Measurements from ENCODE around the gene UNKL.

Gene UNKL

DNA sequence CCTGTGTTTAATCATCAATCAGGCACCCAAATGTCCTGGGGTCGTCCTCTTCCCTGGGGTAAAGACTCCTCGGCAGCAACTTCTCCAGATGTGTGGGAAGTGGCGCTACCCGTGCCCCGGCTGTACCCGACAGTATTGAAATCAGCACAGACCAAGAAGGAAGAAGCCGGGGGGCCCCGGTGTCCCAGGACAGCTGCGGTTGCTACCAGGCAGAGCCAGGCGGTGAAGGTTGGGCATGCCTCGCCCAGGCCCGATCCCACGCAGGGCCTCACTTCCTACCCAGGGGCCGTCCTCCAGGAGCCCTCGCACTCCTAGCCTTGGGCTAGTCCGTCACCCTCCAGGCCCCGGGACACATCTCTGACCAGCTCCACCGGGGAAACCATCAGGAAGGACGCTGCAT is 38.8 kb upstream of the UNKL start:
- H3K9ac ChIP-seq (ENCODE audit: low read length), result no peak overlapping the region
- no peak overlapping the region for H3K4me3 ChIP-seq (ENCODE audit: low read depth in 1 of 2, low read length in 2 of 2)
- H3K27me3 ChIP-seq (ENCODE audit: control insufficient read depth in 1 of 2, insufficient read depth in 2 of 2, low read length in 2 of 2), result no peaks in the 10 kb centered on the region
- no peaks in the 10 kb centered on the region for H3K9me3 ChIP-seq (ENCODE audit: low read length)
- no peaks in the 10 kb centered on the region for H3K4me1 ChIP-seq (ENCODE audit: insufficient read depth, low read length)
- no peak overlapping the region for H3K27ac ChIP-seq (ENCODE audit: low read depth, low read length)
- peaks cover 71% of the 10 kb centered on the region for H3K36me3 ChIP-seq (ENCODE audit: insufficient read depth, low read length)

DNA sequence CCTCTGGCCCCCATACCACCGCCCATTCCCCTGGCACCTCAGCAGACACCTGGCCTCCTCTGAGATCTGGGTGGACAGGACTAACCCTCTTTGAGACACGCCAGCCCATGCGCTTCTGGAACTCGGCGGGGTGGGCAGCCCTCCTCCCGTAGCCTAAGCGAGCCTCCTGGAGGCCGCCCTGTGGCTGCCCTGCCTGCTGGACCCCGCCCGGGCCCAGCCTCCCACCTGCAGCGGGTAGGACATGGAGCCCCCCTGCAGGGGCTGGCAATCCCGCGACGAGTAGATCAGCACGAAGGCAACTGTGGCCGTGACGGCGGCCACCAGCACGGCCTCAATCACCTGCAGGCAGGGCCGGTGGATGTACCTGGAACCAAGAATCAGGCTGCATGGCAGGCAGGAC is 38.0 kb upstream of the UNKL start:
- Histone ChIP-seq H3K36me3 (ENCODE audit: insufficient read depth, low read length) (peaks cover 73% of the 10 kb centered on the region), H3K9ac (ENCODE audit: low read length) (no peak overlapping the region), H3K27me3 (ENCODE audit: control insufficient read depth in 1 of 2, insufficient read depth in 2 of 2, low read length in 2 of 2) (no peaks in the 10 kb centered on the region), H3K4me3 (ENCODE audit: low read depth in 1 of 2, low read length in 2 of 2) (no peak overlapping the region), H3K9me3 (ENCODE audit: low read length) (no peaks in the 10 kb centered on the region), H3K4me1 (ENCODE audit: insufficient read depth, low read length) (no peaks in the 10 kb centered on the region), H3K27ac (ENCODE audit: low read depth, low read length) (no peak overlapping the region)

DNA sequence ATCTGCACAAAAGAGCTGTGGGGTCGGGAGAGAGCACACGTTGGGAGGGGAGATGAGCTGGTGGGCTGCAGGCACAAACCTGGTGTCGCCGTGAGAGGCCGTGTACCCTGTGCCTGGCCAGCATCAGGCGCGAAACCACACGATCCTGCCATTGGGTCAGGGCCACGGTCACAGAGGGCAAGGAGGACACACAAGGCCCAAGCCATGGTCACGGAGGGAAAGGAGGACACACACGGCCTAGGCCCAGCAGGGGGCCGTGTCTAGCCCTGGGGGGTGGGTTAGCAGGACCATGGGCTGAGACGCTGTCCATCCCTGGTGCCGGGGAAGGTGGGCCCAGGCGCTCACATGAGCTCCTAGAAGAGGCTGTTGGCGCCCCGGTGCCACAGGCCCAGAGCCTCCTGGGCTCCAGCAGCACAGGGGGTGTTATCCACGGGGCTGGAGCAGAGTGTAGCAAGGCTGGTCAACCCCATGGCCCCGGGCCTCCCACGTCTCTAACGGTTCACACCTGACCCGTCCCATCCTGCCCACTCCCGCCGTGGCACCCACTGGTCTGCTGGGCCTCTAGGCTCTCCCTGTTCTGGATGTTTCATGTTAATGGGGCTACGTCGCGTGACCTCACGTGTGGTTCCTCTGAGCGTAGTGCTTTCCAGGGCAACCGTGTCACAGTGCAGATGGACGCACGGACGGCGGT is 37.3 kb upstream of the UNKL start:
- H3K9me3 ChIP-seq (ENCODE audit: low read length), result no peaks in the 10 kb centered on the region
- H3K36me3 ChIP-seq (ENCODE audit: insufficient read depth, low read length), result peaks cover 73% of the 10 kb centered on the region

DNA sequence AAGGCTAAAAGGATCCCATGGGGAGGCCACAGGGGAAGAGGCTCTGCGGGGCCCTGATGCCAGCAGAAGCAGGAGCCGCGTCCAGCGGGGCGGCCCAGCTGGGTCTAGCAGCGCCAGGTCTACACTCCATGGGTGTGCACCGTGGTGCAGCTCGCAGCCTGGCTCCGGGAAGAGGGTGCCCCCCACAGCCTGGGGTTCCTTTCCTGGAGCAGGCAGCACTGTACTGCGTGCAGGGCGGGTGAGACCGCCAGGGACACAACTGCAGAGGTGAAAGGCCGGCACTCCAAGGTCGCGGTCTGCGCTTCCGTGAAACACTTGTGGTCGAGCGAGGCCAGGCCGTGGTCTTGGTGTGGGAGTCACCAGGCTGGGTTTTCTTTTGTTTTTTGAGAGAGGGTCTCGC is 36.3 kb upstream of the UNKL start:
- Histone ChIP-seq H3K27me3 (ENCODE audit: control insufficient read depth in 1 of 2, insufficient read depth in 2 of 2, low read length in 2 of 2) (no peaks in the 10 kb centered on the region), H3K9me3 (ENCODE audit: low read length) (no peaks in the 10 kb centered on the region), H3K9ac (ENCODE audit: low read length) (no peak overlapping the region), H3K36me3 (ENCODE audit: insufficient read depth, low read length) (peaks cover 74% of the 10 kb centered on the region), H3K4me3 (ENCODE audit: low read depth in 1 of 2, low read length in 2 of 2) (no peak overlapping the region), H3K27ac (ENCODE audit: low read depth, low read length) (no peak overlapping the region), H3K4me1 (ENCODE audit: insufficient read depth, low read length) (no peaks in the 10 kb centered on the region)

More for the DNA sequence above, 37.3 kb upstream of the UNKL start:
- Histone ChIP-seq H3K9ac (ENCODE audit: low read length) (no peak overlapping the region), H3K4me1 (ENCODE audit: insufficient read depth, low read length) (no peaks in the 10 kb centered on the region), H3K27me3 (ENCODE audit: control insufficient read depth in 1 of 2, insufficient read depth in 2 of 2, low read length in 2 of 2) (no peaks in the 10 kb centered on the region), H3K27ac (ENCODE audit: low read depth, low read length) (no peak overlapping the region), H3K4me3 (ENCODE audit: low read depth in 1 of 2, low read length in 2 of 2) (no peak overlapping the region)

DNA sequence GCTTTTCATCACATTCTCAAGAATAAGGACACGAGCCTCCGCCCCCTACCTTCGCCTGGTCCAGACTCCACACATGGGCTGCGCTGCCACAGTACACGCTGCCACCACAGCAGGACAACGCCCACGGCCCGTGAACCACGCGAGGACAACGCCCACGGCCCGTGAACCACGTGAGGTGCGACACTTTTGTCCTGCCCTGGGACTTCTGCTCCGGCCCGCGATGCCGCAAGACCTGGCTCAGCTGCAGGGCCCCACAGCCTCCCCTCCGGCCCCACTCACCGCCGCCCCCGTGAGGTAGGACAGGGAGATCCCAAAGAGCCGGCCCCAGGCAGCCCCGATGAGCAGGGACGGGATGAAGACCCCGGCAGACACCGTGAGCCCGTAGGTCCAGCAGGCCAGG is 35.7 kb upstream of the UNKL start:
- Histone ChIP-seq H3K9me3 (ENCODE audit: low read length) (no peaks in the 10 kb centered on the region), H3K27me3 (ENCODE audit: control insufficient read depth in 1 of 2, insufficient read depth in 2 of 2, low read length in 2 of 2) (no peaks in the 10 kb centered on the region), H3K9ac (ENCODE audit: low read length) (no peak overlapping the region), H3K4me1 (ENCODE audit: insufficient read depth, low read length) (no peaks in the 10 kb centered on the region), H3K36me3 (ENCODE audit: insufficient read depth, low read length) (peaks cover 68% of the 10 kb centered on the region), H3K4me3 (ENCODE audit: low read depth in 1 of 2, low read length in 2 of 2) (no peak overlapping the region), H3K27ac (ENCODE audit: low read depth, low read length) (no peak overlapping the region)

DNA sequence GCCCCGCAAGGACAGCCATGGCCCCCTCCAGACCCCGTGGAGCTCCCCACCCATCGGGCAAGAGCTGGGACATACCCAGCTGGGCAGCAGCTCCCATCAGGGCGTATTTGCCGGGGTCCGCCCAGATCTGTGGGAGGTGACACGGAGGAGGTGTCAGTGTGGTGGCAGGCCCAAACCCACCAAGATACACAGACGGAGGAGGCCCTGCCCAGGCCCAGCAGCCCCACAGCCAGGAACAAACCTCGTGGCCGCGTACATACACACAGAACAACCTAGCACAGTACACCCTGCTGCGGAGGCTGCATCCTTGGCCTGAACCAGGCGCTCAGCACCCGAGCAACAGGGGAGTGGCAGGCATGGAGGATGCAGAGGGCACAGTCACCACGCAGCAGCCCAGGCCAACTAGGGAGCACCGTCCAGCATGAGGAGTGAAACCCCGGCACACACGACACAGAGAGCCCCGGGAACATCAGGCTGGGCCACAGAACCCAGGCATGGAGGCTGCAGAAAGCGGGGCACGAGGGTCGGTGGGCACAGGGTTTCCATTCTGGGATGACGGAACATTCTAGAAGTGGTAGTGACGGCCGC is 34.8 kb upstream of the UNKL start:
- no peak overlapping the region for H3K9ac ChIP-seq (ENCODE audit: low read length)
- H3K4me1 ChIP-seq (ENCODE audit: insufficient read depth, low read length), result no peaks in the 10 kb centered on the region
- no peaks in the 10 kb centered on the region for H3K27me3 ChIP-seq (ENCODE audit: control insufficient read depth in 1 of 2, insufficient read depth in 2 of 2, low read length in 2 of 2)
- H3K27ac ChIP-seq (ENCODE audit: low read depth, low read length), result no peak overlapping the region
- no peaks in the 10 kb centered on the region for H3K9me3 ChIP-seq (ENCODE audit: low read length)
- no peak overlapping the region for H3K4me3 ChIP-seq (ENCODE audit: low read depth in 1 of 2, low read length in 2 of 2)
- peaks cover 61% of the 10 kb centered on the region for H3K36me3 ChIP-seq (ENCODE audit: insufficient read depth, low read length)

DNA sequence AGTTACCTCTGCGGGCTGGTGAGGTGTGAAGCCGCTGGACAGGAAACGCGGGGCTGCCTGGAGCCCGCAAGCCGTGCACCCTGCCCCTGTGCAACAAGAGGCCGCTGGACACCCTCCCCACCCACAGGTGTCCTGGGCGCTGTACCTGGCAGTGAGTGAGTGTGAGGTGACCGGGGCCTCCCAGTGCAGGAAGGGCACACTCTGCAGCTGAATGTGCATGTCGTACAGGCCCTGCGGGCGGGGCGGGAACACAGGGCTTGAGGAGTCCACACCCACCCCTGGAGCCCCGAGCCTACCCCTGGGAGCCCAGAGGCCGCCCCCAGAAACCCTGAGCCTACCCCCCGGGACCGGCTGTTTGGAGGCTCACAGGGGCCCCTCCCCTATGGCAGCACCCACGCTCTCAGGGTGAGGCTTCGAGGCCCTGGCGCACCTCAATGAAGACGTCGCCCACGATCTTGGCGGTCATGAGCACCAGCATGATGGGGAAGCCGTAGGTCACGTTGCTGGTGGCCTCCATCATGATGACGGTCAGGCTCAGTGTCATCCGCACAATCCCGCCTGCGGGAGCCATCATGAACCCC is 34.1 kb upstream of the UNKL start:
- peaks cover 54% of the 10 kb centered on the region for H3K36me3 ChIP-seq (ENCODE audit: insufficient read depth, low read length)
- H3K4me1 ChIP-seq (ENCODE audit: insufficient read depth, low read length), result no peaks in the 10 kb centered on the region
- H3K9ac ChIP-seq (ENCODE audit: low read length), result no peak overlapping the region
- H3K27me3 ChIP-seq (ENCODE audit: control insufficient read depth in 1 of 2, insufficient read depth in 2 of 2, low read length in 2 of 2), result no peaks in the 10 kb centered on the region
- no peak overlapping the region for H3K27ac ChIP-seq (ENCODE audit: low read depth, low read length)
- H3K4me3 ChIP-seq (ENCODE audit: low read depth in 1 of 2, low read length in 2 of 2), result no peak overlapping the region
- H3K9me3 ChIP-seq (ENCODE audit: low read length), result no peaks in the 10 kb centered on the region

DNA sequence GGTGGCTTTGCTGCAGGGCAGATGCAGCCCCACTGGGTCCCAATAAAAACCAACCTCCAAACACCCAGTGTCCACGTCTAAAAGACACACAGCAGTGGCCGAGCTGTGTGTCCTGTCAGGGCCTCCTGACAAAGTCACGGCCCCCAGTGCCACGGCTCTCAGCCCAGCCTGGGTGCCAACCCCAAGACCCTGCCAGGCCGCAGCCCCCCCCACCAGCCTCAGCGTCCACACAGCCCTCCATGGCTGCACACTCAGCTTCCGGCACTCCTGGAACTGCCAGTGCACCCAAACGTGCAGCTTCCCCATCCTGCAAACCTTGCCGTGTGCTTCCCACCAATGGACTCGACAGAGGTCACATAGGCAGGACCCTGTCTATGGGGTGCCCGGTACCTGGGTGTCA is 33.5 kb upstream of the UNKL start:
- Histone ChIP-seq H3K9me3 (ENCODE audit: low read length) (no peaks in the 10 kb centered on the region), H3K4me3 (ENCODE audit: low read depth in 1 of 2, low read length in 2 of 2) (no peak overlapping the region), H3K36me3 (ENCODE audit: insufficient read depth, low read length) (peaks cover 49% of the 10 kb centered on the region), H3K9ac (ENCODE audit: low read length) (no peak overlapping the region), H3K27ac (ENCODE audit: low read depth, low read length) (no peak overlapping the region), H3K4me1 (ENCODE audit: insufficient read depth, low read length) (no peaks in the 10 kb centered on the region), H3K27me3 (ENCODE audit: control insufficient read depth in 1 of 2, insufficient read depth in 2 of 2, low read length in 2 of 2) (no peaks in the 10 kb centered on the region)

DNA sequence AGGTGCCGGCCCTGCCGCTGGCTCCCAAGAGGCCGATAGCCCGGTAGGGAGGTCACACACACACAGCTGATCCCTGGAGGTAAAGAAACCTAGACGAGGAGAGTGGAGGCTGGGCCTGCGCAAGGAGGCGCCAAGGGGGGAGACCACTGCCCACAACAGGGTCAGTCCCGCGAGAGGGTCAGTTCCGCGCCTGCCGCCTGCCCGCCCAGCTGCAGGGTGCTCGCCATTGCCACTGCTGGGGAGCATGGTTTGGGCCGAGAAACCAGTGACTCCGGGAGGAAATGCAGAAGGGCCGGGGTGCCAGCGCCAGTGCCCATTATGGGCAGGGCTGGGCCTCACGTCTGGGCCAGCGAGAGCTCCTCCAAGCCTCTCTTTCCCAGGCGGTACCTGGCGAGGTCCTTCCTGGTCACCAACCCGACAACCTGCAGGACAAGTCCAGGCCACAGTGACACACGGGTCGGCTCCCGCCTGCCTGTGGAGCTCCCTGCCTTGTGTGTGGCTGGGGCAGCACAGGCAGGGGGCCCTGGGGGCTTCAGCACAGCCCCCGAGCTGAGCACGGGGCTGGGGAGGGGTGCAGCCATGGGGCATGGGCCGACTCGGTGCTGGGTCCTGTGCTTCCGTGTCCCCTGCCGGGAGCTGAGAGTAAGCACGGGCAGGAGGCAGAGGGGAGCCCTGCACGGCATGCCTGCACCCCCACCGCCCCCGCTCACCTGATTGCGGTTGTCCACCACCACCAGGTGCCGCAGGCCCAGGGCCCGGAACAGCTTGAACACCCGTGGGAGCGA is 32.0 kb upstream of the UNKL start:
- Histone ChIP-seq H3K4me3 (ENCODE audit: low read depth in 1 of 2, low read length in 2 of 2) (no peak overlapping the region), H3K36me3 (ENCODE audit: insufficient read depth, low read length) (peaks cover 40% of the 10 kb centered on the region), H3K9me3 (ENCODE audit: low read length) (no peaks in the 10 kb centered on the region), H3K27me3 (ENCODE audit: control insufficient read depth in 1 of 2, insufficient read depth in 2 of 2, low read length in 2 of 2) (no peaks in the 10 kb centered on the region), H3K4me1 (ENCODE audit: insufficient read depth, low read length) (no peaks in the 10 kb centered on the region), H3K9ac (ENCODE audit: low read length) (no peak overlapping the region), H3K27ac (ENCODE audit: low read depth, low read length) (no peak overlapping the region)

DNA sequence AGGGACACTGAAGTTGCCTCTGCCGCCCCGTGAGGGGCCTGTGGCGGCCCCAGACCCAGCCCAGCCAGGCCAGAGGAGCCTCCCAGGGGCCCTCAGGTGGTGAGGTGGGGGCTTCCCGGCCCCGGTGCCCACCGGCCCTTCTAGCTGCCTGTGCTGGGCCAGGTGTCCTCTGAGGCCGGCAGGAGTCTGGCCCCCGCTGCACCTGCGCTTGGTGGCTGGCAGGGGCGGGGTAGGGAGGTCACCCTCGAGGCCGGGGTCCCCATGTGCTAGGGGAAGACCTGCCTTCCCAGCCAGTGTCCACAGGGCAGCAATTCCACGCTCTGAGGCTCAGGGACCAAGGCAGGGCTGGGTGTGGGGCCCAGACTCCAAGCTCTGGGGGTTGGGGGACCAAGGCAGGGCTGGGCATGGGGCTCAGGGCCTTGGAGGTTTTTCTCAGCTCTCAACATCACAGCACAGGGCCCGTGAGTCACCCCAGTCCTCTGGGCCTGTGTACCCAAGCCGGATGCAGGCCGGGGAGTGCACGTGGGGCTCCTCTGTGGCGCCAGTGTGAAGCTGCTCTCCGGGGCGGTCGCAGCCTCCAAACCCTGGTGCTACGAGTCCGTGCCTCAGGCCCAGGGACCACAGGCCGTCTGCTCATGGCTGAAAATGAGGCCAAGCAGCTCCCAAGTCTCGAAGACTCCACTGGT is 31.2 kb upstream of the UNKL start:
- Histone ChIP-seq H3K9ac (ENCODE audit: low read length) (no peak overlapping the region), H3K36me3 (ENCODE audit: insufficient read depth, low read length) (peaks cover 32% of the 10 kb centered on the region), H3K27me3 (ENCODE audit: control insufficient read depth in 1 of 2, insufficient read depth in 2 of 2, low read length in 2 of 2) (no peaks in the 10 kb centered on the region), H3K4me1 (ENCODE audit: insufficient read depth, low read length) (no peaks in the 10 kb centered on the region), H3K4me3 (ENCODE audit: low read depth in 1 of 2, low read length in 2 of 2) (no peak overlapping the region), H3K9me3 (ENCODE audit: low read length) (no peaks in the 10 kb centered on the region), H3K27ac (ENCODE audit: low read depth, low read length) (no peak overlapping the region)
